Measurements from ENCODE around the gene NQO2. TPM values are rescaled to one million over a fixed set of nuclear protein-coding genes. Genes with fewer than 3 reads are reported as not detected.
"Not testable (repeated sequence)": the region's sequence is repeated elsewhere in the genome, so short reads cannot be mapped to it uniquely, and the experiment has no call there.

Gene NQO2
- total RNA-seq, 1 donor from 2014 or later, result 27.0 TPM

- DNase-seq (ENCODE audit: low spot score), result peak; percentile 43
These were observed 29.5 kb upstream of the NQO2 start for GRCh38 chr6:2970034-2970685.

DNA sequence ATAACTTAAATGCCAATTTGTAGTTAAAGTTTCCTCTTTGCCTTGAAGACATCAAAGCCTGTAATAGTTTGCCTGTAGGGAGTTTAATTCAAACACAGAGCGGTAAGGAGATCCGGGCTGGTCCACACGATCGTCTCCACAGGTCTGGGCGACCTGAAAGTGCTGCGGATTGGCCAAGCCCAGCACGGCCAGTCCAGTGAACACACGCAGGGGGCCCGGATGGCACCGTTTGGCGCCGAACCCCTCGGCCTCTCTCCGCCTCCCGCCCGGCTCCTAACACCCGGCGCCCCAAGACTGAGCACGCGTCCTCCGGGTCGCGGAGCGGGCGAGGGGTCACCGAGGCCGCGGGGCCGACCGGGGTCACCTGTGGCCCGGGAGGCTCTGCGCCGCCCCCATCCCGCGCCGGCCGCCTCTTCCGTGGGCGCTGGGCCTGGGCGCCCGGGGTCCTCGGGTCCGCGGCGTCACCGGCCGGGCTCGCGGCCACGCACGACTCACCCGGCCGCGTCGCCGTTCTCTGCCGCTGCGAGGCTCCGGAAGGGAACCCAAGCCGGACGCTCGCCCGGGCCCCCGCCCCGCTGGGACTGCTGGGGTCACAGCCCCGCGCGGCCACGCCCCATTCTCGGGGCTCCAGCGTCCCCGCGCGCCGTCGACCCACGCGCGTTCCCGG lies 28.8 kb upstream of the NQO2 start:
- DNase-seq (ENCODE audit: low spot score), result peak; percentile 81

GRCh38 chr6:2971420-2972218 lies 28.1 kb upstream of the NQO2 start, which contains the start of gene SERPINB6:
Gene SERPINB6, minus strand, starts transcription at chr6:2971567. Its CDS starts 12,235 bp downstream, at chr6:2959332.
- peak; percentile 87 for DNase-seq (ENCODE audit: low spot score)

DNA sequence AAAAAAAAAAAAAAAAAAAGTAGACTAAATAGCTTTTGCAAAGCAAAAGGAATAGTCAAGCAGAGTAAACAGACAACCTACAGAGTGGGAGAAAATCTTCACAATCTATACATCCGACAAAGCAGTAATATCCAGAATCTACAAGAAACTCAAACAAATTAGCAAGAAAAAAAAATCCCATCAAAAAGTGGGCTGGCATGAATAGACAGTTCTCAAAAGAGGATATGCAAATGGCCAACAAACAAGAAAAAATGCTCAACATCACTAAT lies 27.5 kb upstream of the NQO2 start:
- not testable (repeated sequence) for DNase-seq (ENCODE audit: low spot score)

- not testable (repeated sequence) for DNase-seq (ENCODE audit: low spot score)
These were observed 27.0 kb upstream of the NQO2 start for GRCh38 chr6:2972685-2973084.

- peak; percentile 17 for DNase-seq (ENCODE audit: low spot score)
These were observed 26.5 kb upstream of the NQO2 start for GRCh38 chr6:2973180-2973579.

DNA sequence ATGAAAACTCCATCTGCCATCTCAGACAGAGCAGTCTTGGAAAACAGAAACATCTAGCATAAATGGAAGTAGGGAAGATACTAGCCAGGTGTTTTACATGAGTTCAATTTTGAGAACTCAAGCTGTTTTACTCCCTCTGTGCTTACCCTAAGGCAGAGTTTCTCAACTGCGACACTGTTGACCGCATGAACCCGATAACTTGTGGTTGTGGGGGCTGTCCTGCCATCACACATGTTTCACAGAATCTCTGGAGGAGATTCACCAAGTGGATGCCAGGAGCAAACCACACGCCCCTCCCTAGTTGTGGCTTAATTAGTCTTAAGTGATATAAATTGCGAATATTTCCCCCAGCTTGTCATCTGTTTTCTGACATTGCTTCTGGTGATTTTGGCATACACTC lies 26.0 kb upstream of the NQO2 start:
- peak; percentile 25 for DNase-seq (ENCODE audit: low spot score)

DNA sequence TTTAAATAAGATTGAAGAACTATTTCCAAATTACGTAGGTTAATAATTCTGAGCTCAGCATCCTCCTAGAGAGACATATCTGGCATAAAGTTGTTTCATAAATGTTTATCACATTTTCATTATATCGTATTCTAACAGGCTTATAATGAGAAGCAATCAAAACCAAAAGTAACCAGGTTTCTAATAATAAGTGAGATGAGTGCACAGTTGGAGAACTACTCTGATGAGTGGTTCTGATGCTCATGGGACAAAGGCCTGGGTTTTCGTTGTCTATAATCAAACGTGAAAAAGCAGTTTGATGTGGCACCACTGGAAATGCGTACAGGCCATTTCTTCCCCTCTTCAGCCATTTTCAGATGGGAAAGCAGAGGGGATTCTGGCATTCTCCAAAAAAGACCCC lies 23.6 kb upstream of the NQO2 start:
- no peak for DNase-seq (ENCODE audit: low spot score)

- peak; percentile 10 for DNase-seq (ENCODE audit: low spot score)
These were observed 23.1 kb upstream of the NQO2 start for GRCh38 chr6:2976571-2977085.

DNA sequence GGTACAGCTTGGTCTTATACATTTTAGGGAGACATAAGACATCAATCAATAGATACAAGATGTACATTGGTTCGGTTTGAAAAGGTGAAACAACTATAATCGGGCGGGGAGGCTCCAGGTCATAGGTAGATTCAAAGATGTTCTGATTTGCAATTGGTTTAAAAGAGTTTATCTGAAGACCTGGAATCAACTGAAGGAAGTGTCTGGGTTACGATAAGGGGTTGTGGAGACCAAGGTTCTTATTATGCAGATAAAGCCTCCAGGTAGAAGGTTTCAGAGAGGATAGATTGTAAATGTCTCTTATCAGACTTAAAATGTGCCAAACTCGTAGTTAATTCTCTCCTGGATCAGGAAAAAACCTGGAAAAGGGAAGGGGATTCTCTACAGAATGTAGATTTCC lies 22.4 kb upstream of the NQO2 start:
- DNase-seq (ENCODE audit: low spot score), result no peak

- peak; percentile 14 for DNase-seq (ENCODE audit: low spot score)
These were observed 21.7 kb upstream of the NQO2 start for GRCh38 chr6:2977799-2978590.

GRCh38 chr6:2978923-2979322 lies 20.8 kb upstream of the NQO2 start:
- DNase-seq (ENCODE audit: low spot score), result no peak

- DNase-seq (ENCODE audit: low spot score), result peak; percentile 31
These were observed 19.8 kb upstream of the NQO2 start for GRCh38 chr6:2979819-2980464.

GRCh38 chr6:2980465-2980855 lies 19.2 kb upstream of the NQO2 start:
- peak; percentile 24 for DNase-seq (ENCODE audit: low spot score)

- DNase-seq (ENCODE audit: low spot score), result peak; percentile 29
These were observed 17.1 kb upstream of the NQO2 start for GRCh38 chr6:2982426-2983117.

DNA sequence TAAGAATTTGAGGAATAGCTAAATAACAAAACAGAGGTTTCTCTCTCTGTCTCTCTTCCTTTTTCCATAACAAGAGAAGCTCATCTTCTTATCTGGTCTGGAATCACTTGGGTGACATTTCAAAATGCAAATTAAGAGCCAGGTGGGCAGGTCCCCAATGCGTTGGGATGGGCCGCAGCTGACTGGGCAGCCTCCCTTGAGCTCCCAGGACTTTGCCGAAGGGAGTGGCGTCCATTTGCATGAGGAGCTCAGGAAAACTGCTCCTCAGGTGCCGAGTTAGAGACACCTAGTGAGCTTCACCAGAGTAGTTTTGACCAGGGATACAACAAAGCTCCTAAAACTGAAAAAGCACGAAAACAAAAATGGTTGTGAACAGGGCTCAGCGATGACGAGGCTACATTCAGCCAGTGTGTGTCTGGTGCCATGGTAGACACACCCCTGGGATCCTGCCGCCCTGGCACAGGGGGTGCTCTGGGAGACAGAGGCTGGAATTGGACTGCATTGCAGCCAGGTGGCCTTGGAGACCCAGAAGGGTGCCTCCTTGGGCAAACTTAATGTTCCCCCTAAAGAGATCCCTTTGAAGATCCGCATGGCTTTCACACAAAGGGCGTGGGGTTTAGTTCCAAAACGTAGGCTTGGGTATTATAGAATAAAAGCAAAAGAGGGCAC lies 14.8 kb upstream of the NQO2 start:
- DNase-seq (ENCODE audit: low spot score), result peak; percentile 39

- DNase-seq (ENCODE audit: low spot score), result peak; percentile 61
These were observed 12.9 kb upstream of the NQO2 start for GRCh38 chr6:2986722-2987221.

- no peak for DNase-seq (ENCODE audit: low spot score)
These were observed 11.6 kb upstream of the NQO2 start for GRCh38 chr6:2988094-2988425.

- peak; percentile 92 for DNase-seq (ENCODE audit: low spot score)
These were observed 11.0 kb upstream of the NQO2 start for GRCh38 chr6:2988426-2989331.
